GM23338 (cell line): ENCODE measurements around the gene ANTXR2. TPM values are rescaled to one million over a fixed set of nuclear protein-coding genes. Genes with fewer than 3 reads are reported as not detected.

ENCODE experiments used
- ATAC-seq: fragments of 200-7000 bp; cut with Tn5 transposase; 3 replicates; pipeline ENCODE4 v1.9.1; 2020
- DNase-seq: peaks from one replicate; pipeline ENCODE4 v3.0.0-alpha.2; 2015; ENCODE audit warnings: low spot score
- H2AFZ ChIP-seq: fragments of 200-600 bp; sonication (generic); 2 replicates; pipeline ENCODE4 v1.8.0; 2016; ENCODE audit warnings: antibody characterized with exemption, mild to moderate bottlenecking, moderate library complexity
- H3F3A ChIP-seq: fragments of 200-600 bp; sonication (generic); replicated peaks from 2 replicates; pipeline ENCODE4 v1.8.0; 2017; ENCODE audit warnings: antibody characterized with exemption, mixed run types, low read depth
- H3K27ac ChIP-seq: fragments of 200-600 bp; sonication (generic); 2 replicates; pipeline ENCODE4 v1.6.1; 2016; ENCODE audit warnings: low read depth
- H3K27me3 ChIP-seq: fragments of 200-600 bp; sonication (generic); 2 replicates; pipeline ENCODE4 v1.8.0; 2016; ENCODE audit warnings: mild to moderate bottlenecking, mixed run types, moderate library complexity; ENCODE audit not compliant: insufficient read depth
- H3K36me3 ChIP-seq: fragments of 200-600 bp; sonication (generic); 2 replicates; pipeline ENCODE4 v1.8.0; 2016; ENCODE audit warnings: mild to moderate bottlenecking; ENCODE audit not compliant: insufficient read depth
- H3K4me1 ChIP-seq: fragments of 200-600 bp; sonication (generic); 2 replicates; pipeline ENCODE4 v1.8.0; 2016; ENCODE audit warnings: mild to moderate bottlenecking, moderate library complexity; ENCODE audit not compliant: insufficient read depth
- H3K4me2 ChIP-seq: fragments of 200-600 bp; sonication (generic); 2 replicates; pipeline ENCODE4 v1.7.1; 2017; ENCODE audit warnings: mixed run types
- H3K4me3 ChIP-seq: fragments of 200-600 bp; sonication (generic); 2 replicates; pipeline ENCODE4 v1.6.1; 2016; ENCODE audit warnings: mixed run types
- H3K79me2 ChIP-seq: fragments of 200-600 bp; sonication (generic); replicated peaks from 2 replicates; pipeline ENCODE4 v1.8.0; 2017; ENCODE audit warnings: mild to moderate bottlenecking; ENCODE audit not compliant: insufficient read depth
- H3K9me2 ChIP-seq: fragments of 200-600 bp; sonication (generic); 2 replicates; pipeline ENCODE4 v1.8.0; 2017; ENCODE audit not compliant: insufficient read depth
- H4K20me1 ChIP-seq: fragments of 200-600 bp; sonication (generic); replicated peaks from 2 replicates; pipeline ENCODE4 v1.8.0; 2017; ENCODE audit warnings: mild to moderate bottlenecking; ENCODE audit not compliant: insufficient read depth
- H3K27ac Mint-ChIP-seq: 2 replicates; pipeline ENCODE4 v1.8.0; 2020; ENCODE audit warnings: inconsistent platforms, mild to moderate bottlenecking, moderate library complexity, mixed read lengths
- H3K27me3 Mint-ChIP-seq: 3 replicates; pipeline ENCODE4 v1.8.0; 2022; ENCODE audit warnings: low read depth, mild to moderate bottlenecking, moderate library complexity, mixed read lengths, inconsistent platforms; ENCODE audit not compliant: insufficient read depth, poor library complexity
- H3K36me3 Mint-ChIP-seq: 3 replicates; pipeline ENCODE4 v1.8.0; 2021; ENCODE audit warnings: low read depth, mild to moderate bottlenecking, inconsistent platforms, moderate library complexity, mixed read lengths
- H3K4me1 Mint-ChIP-seq: 3 replicates; pipeline ENCODE4 v1.8.0; 2020; ENCODE audit warnings: mild to moderate bottlenecking, inconsistent platforms, mixed read lengths
- H3K4me3 Mint-ChIP-seq: 3 replicates; pipeline ENCODE4 v1.8.0; 2021; ENCODE audit warnings: moderate library complexity, mild to moderate bottlenecking, inconsistent platforms, mixed read lengths
- H3K9me3 Mint-ChIP-seq: 3 replicates; pipeline ENCODE4 v1.8.0; 2020; ENCODE audit warnings: moderate library complexity, mild to moderate bottlenecking, inconsistent platforms, mixed read lengths
- CREB1 ChIP-seq: fragments of 250-450 bp; sonication (Bioruptor Pico); IDR thresholded peaks from 2 replicates; pipeline ENCODE4 v1.5.0; 2020; ENCODE audit warnings: low read depth, mild to moderate bottlenecking, moderate library complexity
- EZH2 ChIP-seq: fragments of 200-600 bp; sonication (generic); IDR thresholded peaks from one replicate; pipeline ENCODE4 v1.8.0; 2017; ENCODE audit warnings: antibody characterized with exemption, mild to moderate bottlenecking, low read depth; ENCODE audit not compliant: unreplicated experiment
- EZH2phosphoT487 ChIP-seq: fragments of 200-600 bp; sonication (generic); IDR thresholded peaks from one replicate; pipeline ENCODE4 v1.8.1; 2018; ENCODE audit warnings: antibody characterized with exemption; ENCODE audit not compliant: unreplicated experiment
- JUNB ChIP-seq: IDR thresholded peaks from one replicate; pipeline ENCODE4 v1.6.1; 2016; ENCODE audit warnings: antibody characterized with exemption; ENCODE audit not compliant: unreplicated experiment
- NANOG ChIP-seq: IDR thresholded peaks from 2 replicates; pipeline ENCODE4 v1.6.1; 2016; ENCODE audit warnings: antibody characterized with exemption, borderline replicate concordance
- POLR2AphosphoS5 ChIP-seq: IDR thresholded peaks from 2 replicates; pipeline ENCODE4 v1.6.1; 2016; ENCODE audit warnings: antibody characterized with exemption, low read depth
- STAT1 ChIP-seq: IDR thresholded peaks from one replicate; pipeline ENCODE4 v1.6.1; 2016; ENCODE audit warnings: antibody characterized with exemption; ENCODE audit not compliant: unreplicated experiment
- ZNF114 ChIP-seq: fragments of 250-450 bp; sonication (Bioruptor Pico); IDR thresholded peaks from 2 replicates; pipeline ENCODE4 v1.5.0; 2020; ENCODE audit warnings: mild to moderate bottlenecking, moderate library complexity
- ZNF331 ChIP-seq: fragments of 250-450 bp; sonication (Bioruptor Pico); IDR thresholded peaks from 2 replicates; pipeline ENCODE4 v1.5.0; 2020; ENCODE audit warnings: low read depth, mild to moderate bottlenecking, moderate library complexity
- polyA plus RNA-seq: library from polyadenylated mRNA; unstranded; fragments of >200 nt; fragmentation: Nextera tagmentation; extraction: Ambion mirVana; gene quantifications from 2 replicates; pipeline ENCODE4 v1.2.1, GENCODE V29; 2016
- total RNA-seq: library from RNA; depleted of rRNA; stranded (reverse); fragments of >200 nt; shearing (Covaris generic); gene quantifications from 2 replicates; pipeline ENCODE4 v1.2.3, GENCODE V29; 2014
- TF ChIP-seq, protein P1 (sequence below): IDR thresholded peaks from one replicate; pipeline ENCODE4 v1.6.1; 2018; ENCODE audit warnings: antibody characterized with exemption; ENCODE audit not compliant: unreplicated experiment
- TF ChIP-seq, protein P2 (sequence below): fragments of 250-450 bp; sonication (Bioruptor Pico); IDR thresholded peaks from 2 replicates; pipeline ENCODE4 v1.5.0; 2020; ENCODE audit warnings: mild to moderate bottlenecking, moderate library complexity
- TF ChIP-seq, protein P3 (sequence below), 2 experiments: fragments of 200-600 bp in 1 of 2; sonication (generic) in 1 of 2; conservative IDR thresholded peaks; 2 replicates each; pipeline versions ENCODE4 v1.5.1 to v1.6.1; 2016 to 2017; ENCODE audit warnings: antibody characterized with exemption in 2 of 2, low read depth in 2 of 2, mild to moderate bottlenecking in 2 of 2, moderate library complexity in 1 of 2
- TF ChIP-seq, protein P4 (sequence below): IDR thresholded peaks from 2 replicates; pipeline ENCODE4 v1.6.1; 2016; ENCODE audit warnings: antibody characterized with exemption

Gene ANTXR2
- total and polyA plus RNA-seq, 2 experiments from 2014 or later, result 2.0 to 5.3 TPM

DNA sequence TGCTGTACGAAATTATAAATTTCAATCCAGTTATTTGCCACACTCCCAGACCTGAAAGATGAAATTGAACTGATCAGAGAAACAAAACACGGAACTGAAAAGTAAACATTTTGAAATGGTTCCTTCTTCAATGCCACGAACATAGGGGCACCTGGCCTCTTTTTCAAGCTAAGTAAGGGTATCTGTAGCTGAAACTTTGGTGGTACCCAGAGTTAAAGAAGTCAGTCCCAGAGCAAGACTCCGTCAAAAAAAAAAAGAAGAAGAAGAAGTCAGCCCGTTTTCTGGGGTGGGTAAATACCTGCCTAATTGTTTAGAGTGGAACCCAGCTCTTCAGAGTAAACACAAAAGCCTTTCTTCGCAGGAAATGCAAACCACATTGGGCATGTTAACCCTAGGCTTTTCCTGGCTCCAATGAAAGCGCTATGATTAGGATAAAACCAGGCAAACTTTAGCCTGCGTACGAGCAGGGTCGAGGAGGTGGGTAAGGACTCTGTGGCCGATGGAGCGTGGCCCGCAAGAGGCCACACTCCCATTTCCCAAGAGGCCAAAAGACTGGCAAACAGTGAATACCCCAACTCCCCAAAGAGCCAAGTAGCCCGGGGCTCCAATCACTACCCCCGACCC is 1.3 kb downstream of the ANTXR2 start:
- Mint-ChIP-seq H3K4me3 (peak overlapping the region; percentile 91), H3K27me3 (peaks cover 17% of the 10 kb centered on the region), H3K4me1 (peaks cover 23% of the 10 kb centered on the region), H3K27ac (no peak overlapping the region), H3K9me3 (peaks cover 2% of the 10 kb centered on the region; the same call in 1 of the 3 replicates), H3K36me3 (no peaks in the 10 kb centered on the region; the same call in 2 of the 3 replicates)
- Histone ChIP-seq H3K4me1 (peaks cover 22% of the 10 kb centered on the region), H3K36me3 (no peaks in the 10 kb centered on the region; the same call in 1 of the 2 replicates), H3K27me3 (peaks cover 33% of the 10 kb centered on the region), H3K79me2 (no peaks in the 10 kb centered on the region), H3K9me2 (no peaks in the 10 kb centered on the region), H2AFZ (peak overlapping the region; percentile 99), H4K20me1 (no peaks in the 10 kb centered on the region), H3K27ac (no peak overlapping the region), H3K4me2 (peak overlapping the region; percentile 94), H3K4me3 (peak overlapping the region; percentile 87), H3F3A (no peaks in the 10 kb centered on the region)
- TF ChIP-seq ZNF114 (no peak), CREB1 (no peak), POLR2AphosphoS5 (no peak), NANOG (no peak), EZH2phosphoT487 (no peak), STAT1 (no peak), JUNB (no peak), EZH2 (no peak), ZNF331 (no peak)
- TF ChIP-seq, protein P1, sequence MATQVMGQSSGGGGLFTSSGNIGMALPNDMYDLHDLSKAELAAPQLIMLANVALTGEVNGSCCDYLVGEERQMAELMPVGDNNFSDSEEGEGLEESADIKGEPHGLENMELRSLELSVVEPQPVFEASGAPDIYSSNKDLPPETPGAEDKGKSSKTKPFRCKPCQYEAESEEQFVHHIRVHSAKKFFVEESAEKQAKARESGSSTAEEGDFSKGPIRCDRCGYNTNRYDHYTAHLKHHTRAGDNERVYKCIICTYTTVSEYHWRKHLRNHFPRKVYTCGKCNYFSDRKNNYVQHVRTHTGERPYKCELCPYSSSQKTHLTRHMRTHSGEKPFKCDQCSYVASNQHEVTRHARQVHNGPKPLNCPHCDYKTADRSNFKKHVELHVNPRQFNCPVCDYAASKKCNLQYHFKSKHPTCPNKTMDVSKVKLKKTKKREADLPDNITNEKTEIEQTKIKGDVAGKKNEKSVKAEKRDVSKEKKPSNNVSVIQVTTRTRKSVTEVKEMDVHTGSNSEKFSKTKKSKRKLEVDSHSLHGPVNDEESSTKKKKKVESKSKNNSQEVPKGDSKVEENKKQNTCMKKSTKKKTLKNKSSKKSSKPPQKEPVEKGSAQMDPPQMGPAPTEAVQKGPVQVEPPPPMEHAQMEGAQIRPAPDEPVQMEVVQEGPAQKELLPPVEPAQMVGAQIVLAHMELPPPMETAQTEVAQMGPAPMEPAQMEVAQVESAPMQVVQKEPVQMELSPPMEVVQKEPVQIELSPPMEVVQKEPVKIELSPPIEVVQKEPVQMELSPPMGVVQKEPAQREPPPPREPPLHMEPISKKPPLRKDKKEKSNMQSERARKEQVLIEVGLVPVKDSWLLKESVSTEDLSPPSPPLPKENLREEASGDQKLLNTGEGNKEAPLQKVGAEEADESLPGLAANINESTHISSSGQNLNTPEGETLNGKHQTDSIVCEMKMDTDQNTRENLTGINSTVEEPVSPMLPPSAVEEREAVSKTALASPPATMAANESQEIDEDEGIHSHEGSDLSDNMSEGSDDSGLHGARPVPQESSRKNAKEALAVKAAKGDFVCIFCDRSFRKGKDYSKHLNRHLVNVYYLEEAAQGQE, result no peak
- TF ChIP-seq, protein P2, sequence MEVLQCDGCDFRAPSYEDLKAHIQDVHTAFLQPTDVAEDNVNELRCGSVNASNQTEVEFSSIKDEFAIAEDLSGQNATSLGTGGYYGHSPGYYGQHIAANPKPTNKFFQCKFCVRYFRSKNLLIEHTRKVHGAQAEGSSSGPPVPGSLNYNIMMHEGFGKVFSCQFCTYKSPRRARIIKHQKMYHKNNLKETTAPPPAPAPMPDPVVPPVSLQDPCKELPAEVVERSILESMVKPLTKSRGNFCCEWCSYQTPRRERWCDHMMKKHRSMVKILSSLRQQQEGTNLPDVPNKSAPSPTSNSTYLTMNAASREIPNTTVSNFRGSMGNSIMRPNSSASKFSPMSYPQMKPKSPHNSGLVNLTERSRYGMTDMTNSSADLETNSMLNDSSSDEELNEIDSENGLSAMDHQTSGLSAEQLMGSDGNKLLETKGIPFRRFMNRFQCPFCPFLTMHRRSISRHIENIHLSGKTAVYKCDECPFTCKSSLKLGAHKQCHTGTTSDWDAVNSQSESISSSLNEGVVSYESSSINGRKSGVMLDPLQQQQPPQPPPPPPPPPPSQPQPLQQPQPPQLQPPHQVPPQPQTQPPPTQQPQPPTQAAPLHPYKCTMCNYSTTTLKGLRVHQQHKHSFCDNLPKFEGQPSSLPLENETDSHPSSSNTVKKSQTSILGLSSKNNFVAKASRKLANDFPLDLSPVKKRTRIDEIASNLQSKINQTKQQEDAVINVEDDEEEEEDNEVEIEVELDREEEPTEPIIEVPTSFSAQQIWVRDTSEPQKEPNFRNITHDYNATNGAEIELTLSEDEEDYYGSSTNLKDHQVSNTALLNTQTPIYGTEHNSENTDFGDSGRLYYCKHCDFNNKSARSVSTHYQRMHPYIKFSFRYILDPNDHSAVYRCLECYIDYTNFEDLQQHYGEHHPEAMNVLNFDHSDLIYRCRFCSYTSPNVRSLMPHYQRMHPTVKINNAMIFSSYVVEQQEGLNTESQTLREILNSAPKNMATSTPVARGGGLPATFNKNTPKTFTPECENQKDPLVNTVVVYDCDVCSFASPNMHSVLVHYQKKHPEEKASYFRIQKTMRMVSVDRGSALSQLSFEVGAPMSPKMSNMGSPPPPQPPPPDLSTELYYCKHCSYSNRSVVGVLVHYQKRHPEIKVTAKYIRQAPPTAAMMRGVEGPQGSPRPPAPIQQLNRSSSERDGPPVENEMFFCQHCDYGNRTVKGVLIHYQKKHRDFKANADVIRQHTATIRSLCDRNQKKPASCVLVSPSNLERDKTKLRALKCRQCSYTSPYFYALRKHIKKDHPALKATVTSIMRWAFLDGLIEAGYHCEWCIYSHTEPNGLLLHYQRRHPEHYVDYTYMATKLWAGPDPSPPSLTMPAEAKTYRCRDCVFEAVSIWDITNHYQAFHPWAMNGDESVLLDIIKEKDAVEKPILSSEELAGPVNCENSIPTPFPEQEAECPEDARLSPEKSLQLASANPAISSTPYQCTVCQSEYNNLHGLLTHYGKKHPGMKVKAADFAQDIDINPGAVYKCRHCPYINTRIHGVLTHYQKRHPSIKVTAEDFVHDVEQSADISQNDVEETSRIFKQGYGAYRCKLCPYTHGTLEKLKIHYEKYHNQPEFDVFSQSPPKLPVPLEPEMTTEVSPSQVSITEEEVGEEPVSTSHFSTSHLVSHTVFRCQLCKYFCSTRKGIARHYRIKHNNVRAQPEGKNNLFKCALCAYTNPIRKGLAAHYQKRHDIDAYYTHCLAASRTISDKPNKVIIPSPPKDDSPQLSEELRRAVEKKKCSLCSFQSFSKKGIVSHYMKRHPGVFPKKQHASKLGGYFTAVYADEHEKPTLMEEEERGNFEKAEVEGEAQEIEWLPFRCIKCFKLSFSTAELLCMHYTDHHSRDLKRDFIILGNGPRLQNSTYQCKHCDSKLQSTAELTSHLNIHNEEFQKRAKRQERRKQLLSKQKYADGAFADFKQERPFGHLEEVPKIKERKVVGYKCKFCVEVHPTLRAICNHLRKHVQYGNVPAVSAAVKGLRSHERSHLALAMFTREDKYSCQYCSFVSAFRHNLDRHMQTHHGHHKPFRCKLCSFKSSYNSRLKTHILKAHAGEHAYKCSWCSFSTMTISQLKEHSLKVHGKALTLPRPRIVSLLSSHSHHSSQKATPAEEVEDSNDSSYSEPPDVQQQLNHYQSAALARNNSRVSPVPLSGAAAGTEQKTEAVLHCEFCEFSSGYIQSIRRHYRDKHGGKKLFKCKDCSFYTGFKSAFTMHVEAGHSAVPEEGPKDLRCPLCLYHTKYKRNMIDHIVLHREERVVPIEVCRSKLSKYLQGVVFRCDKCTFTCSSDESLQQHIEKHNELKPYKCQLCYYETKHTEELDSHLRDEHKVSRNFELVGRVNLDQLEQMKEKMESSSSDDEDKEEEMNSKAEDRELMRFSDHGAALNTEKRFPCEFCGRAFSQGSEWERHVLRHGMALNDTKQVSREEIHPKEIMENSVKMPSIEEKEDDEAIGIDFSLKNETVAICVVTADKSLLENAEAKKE (CRISPR knock-in tag), result no peak
- TF ChIP-seq, protein P3, sequence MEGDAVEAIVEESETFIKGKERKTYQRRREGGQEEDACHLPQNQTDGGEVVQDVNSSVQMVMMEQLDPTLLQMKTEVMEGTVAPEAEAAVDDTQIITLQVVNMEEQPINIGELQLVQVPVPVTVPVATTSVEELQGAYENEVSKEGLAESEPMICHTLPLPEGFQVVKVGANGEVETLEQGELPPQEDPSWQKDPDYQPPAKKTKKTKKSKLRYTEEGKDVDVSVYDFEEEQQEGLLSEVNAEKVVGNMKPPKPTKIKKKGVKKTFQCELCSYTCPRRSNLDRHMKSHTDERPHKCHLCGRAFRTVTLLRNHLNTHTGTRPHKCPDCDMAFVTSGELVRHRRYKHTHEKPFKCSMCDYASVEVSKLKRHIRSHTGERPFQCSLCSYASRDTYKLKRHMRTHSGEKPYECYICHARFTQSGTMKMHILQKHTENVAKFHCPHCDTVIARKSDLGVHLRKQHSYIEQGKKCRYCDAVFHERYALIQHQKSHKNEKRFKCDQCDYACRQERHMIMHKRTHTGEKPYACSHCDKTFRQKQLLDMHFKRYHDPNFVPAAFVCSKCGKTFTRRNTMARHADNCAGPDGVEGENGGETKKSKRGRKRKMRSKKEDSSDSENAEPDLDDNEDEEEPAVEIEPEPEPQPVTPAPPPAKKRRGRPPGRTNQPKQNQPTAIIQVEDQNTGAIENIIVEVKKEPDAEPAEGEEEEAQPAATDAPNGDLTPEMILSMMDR (conservative IDR thresholded peaks at IDR 0.05; ENCODE audit: low read depth in 2 of 2), result no peak
- TF ChIP-seq, protein P4, sequence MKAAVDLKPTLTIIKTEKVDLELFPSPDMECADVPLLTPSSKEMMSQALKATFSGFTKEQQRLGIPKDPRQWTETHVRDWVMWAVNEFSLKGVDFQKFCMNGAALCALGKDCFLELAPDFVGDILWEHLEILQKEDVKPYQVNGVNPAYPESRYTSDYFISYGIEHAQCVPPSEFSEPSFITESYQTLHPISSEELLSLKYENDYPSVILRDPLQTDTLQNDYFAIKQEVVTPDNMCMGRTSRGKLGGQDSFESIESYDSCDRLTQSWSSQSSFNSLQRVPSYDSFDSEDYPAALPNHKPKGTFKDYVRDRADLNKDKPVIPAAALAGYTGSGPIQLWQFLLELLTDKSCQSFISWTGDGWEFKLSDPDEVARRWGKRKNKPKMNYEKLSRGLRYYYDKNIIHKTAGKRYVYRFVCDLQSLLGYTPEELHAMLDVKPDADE, result no peak
- ATAC-seq (no peak), DNase-seq (peak; percentile 55)
